K562 (cell line): ENCODE results near the gene HEPACAM.

Source experiments
- ASH1L ChIP-seq: fragments of 450-650 bp; IDR thresholded peaks from 2 replicates; pipeline ENCODE4 v1.6.1; 2018; ENCODE audit warnings: borderline replicate concordance, mild to moderate bottlenecking, low read depth; ENCODE audit not compliant: partially characterized antibody
- CTCF ChIP-seq, 3 experiments: IDR thresholded peaks in 2 of 3; conservative IDR thresholded peaks in 1 of 3; 2 replicates each; pipeline ENCODE4 v1.5.1; 2011 to 2012; ENCODE audit warnings: low read length in 3 of 3, mild to moderate bottlenecking in 3 of 3, control low read depth in 2 of 3, improper control_type of control experiment in 1 of 3, inconsistent platforms in 1 of 3, low read depth in 1 of 3, mixed read lengths in 1 of 3, moderate library complexity in 1 of 3; ENCODE audit not compliant: insufficient read depth in 2 of 3
- EZH2 ChIP-seq: IDR thresholded peaks from 2 replicates; pipeline ENCODE4 v1.6.1; 2012; ENCODE audit warnings: low read depth, mild to moderate bottlenecking, inconsistent platforms, low read length, borderline replicate concordance
- HOXB6 ChIP-seq: fragments of 250-450 bp; sonication (Bioruptor Pico); IDR thresholded peaks from 2 replicates; pipeline ENCODE4 v1.5.1; 2022; ENCODE audit warnings: mild to moderate bottlenecking, borderline replicate concordance
- HSF4 ChIP-seq: fragments of 250-450 bp; sonication (Bioruptor Pico); IDR thresholded peaks from 2 replicates; pipeline ENCODE4 v2.1.2; 2022; ENCODE audit warnings: mild to moderate bottlenecking, moderate library complexity, borderline replicate concordance
- POLR2AphosphoS5 ChIP-seq: IDR thresholded peaks from 2 replicates; pipeline ENCODE4 v1.6.1; 2011; ENCODE audit warnings: mild to moderate bottlenecking, low read depth, low read length, moderate library complexity; ENCODE audit not compliant: control insufficient read depth, insufficient read depth
- USF2 ChIP-seq: sonication (generic); formaldehyde crosslinking; IDR thresholded peaks from 2 replicates; pipeline ENCODE4 v1.5.0; 2020; ENCODE audit warnings: missing genetic modification reagents
- ZNF282 ChIP-seq: sonication (generic); formaldehyde crosslinking; IDR thresholded peaks from 2 replicates; pipeline ENCODE4 v1.8.1; 2023; ENCODE audit warnings: missing genetic modification reagents

GRCh38 chr11:124938970-124939369, 3.1 kb upstream of the HEPACAM start:
- TF ChIP-seq ASH1L (no peak), HOXB6 (CRISPR knock-in tag) (no peak), CTCF (IDR thresholded peaks at IDR 0.05 in 2 of 3, conservative IDR thresholded peaks at IDR 0.05 in 1 of 3; ENCODE audit: insufficient read depth in 2 of 3, low read depth in 1 of 3, low read length in 3 of 3) (no peak), POLR2AphosphoS5 (no peak), HSF4 (CRISPR knock-in tag) (no peak), ZNF282 (CRISPR knock-in tag) (no peak), USF2 (CRISPR knock-in tag) (no peak), EZH2 (no peak)
